Coronary artery (tissue), 2 donors: ENCODE data around the gene NRAP.

Source experiments
- DNase-seq: peaks from one replicate; pipeline ENCODE4 v3.0.0-alpha.2; 2017; ENCODE audit warnings: low spot score
- H3K27ac ChIP-seq, 2 donors: fragments of 200-600 bp; sonication (generic); one replicate each; pipeline ENCODE4 v1.5.1; 2016 to 2019
- H3K4me3 ChIP-seq: fragments of 200-600 bp; sonication (generic); 2 replicates; pipeline ENCODE4 v1.5.1; 2016; ENCODE audit warnings: mild to moderate bottlenecking, moderate library complexity
- CTCF ChIP-seq: fragments of 200-600 bp; sonication (generic); IDR thresholded peaks from one replicate; pipeline ENCODE4 v1.5.1; 2019; ENCODE audit warnings: antibody characterized with exemption

NRAP gene

GRCh38 chr10:113692271-113692670 is 28.4 kb upstream of the NRAP start:
- no peak overlapping the region for H3K4me3 ChIP-seq

GRCh38 chr10:113691381-113691780 is 27.5 kb upstream of the NRAP start:
- Histone ChIP-seq H3K27ac (no peak overlapping the region), H3K4me3 (no peak overlapping the region)
- DNase-seq, result no peak
- no peak for TF ChIP-seq CTCF

More at GRCh38 chr10:113692271-113692670, 28.4 kb upstream of the NRAP start:
- no peak for TF ChIP-seq CTCF
- no peak overlapping the region for H3K27ac ChIP-seq
- no peak for DNase-seq

DNA sequence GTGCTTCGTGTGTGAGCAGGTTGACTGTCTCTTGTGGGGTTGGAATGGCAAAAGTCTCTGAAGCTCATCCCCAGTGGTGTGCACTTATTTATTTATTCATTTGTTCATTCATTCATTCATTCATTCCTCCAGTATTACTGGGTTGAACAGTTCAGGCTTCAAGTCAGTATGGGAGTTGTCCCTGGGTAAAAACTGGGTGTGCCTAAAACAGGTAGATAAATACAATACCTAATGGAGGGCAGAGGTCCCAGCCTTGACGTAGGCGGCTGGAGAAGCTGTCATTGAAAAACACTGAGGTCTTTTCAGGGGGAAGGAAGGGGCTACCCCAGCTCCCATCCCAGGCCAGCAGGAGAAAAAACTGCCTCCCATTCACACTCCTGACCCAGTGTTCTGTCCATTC is 26.9 kb upstream of the NRAP start:
- Histone ChIP-seq H3K4me3 (no peak overlapping the region), H3K27ac (no peak overlapping the region)
- no peak for DNase-seq
- no peak for TF ChIP-seq CTCF

- H3K27ac ChIP-seq, result no peak overlapping the region
Measured at GRCh38 chr10:113689574-113689973, 25.7 kb upstream of the NRAP start.

GRCh38 chr10:113689057-113689456 is 25.2 kb upstream of the NRAP start:
- H3K27ac ChIP-seq, result no peak overlapping the region
- DNase-seq, result no peak
- TF ChIP-seq CTCF, result no peak
- no peak overlapping the region for H3K4me3 ChIP-seq

More at GRCh38 chr10:113689574-113689973, 25.7 kb upstream of the NRAP start:
- TF ChIP-seq CTCF, result no peak
- DNase-seq, result no peak
- no peak overlapping the region for H3K4me3 ChIP-seq

GRCh38 chr10:113687037-113687436 is 23.2 kb upstream of the NRAP start:
- Histone ChIP-seq H3K27ac (no peak overlapping the region), H3K4me3 (no peak overlapping the region)
- no peak for DNase-seq
- TF ChIP-seq CTCF, result no peak

- H3K4me3 ChIP-seq, result no peak overlapping the region
Measured at GRCh38 chr10:113686028-113686427, 22.2 kb upstream of the NRAP start.

More at GRCh38 chr10:113686028-113686427, 22.2 kb upstream of the NRAP start:
- no peak for TF ChIP-seq CTCF
- DNase-seq, result no peak
- H3K27ac ChIP-seq, result no peak overlapping the region
